SH-SY5Y (cell line): ENCODE measurements around the gene CAB39.

ENCODE experiments used
- GATA2 ChIP-seq: IDR thresholded peaks from 2 replicates; pipeline ENCODE4 v1.6.1; 2011; ENCODE audit warnings: mild to moderate bottlenecking, low read depth, low read length
- GATA3 ChIP-seq: IDR thresholded peaks from 2 replicates; pipeline ENCODE4 v1.6.1; 2011; ENCODE audit warnings: low read depth, mild to moderate bottlenecking, low read length, moderate library complexity

CAB39 gene

DNA sequence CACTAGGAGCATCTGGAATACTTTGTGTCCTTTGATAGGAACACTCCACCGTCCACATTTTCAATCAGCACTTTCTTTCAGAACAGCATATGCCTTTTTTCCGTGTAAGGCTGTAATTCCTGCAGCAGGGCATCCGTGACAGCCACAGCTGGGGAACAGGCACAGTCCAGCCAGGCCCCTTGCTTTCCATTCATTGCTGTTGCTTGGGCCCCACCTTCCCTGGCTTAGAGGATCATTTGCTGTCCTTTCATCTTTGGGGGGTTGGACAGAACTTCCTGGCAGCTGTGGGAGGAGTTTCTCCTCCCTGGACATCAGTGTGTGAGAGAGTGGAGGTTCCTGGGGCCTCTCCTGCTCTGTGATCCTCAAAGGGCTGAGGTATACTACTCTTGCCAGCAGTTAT lies 102.4 kb downstream of the CAB39 start:
- TF ChIP-seq GATA3: no peak
- no peak for TF ChIP-seq GATA2

DNA sequence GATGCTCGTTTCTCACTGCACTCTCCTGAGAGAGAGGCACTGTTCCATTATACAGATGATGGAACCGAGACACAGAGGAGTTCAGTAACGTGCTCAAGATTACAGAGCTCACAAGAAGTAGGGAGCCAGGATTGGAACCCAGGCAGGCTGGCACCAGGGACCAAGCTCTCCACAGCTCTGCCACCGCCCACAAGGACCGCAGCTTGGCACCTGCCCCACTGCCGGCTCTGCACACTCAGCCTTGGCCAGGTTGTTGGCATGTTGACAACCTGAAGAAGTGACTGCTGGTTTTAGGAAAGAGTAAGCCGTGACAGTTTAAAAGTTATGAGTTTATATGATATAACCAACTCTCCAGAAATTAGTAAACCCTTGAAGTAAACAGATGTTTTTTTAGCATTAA lies 104.1 kb downstream of the CAB39 start:
- TF ChIP-seq GATA3 (no peak), GATA2 (no peak)

DNA sequence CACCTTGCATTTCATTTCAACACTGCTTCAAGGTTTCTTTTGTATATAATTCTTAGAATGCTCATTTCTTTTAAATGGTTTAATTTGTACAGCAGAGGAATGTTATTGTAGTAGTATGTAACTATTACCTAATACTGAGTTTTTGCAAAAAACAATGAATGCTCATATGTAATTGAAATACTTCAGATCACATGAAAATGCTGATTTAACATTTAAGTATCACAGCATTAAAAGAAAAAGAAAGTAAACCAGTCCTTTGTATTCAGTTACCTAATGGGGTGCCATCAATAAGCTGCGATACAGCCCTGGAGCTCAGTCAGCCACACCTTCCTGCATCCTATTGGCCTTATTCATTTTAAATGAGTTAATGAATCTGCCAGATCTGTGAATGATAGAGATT lies 106.8 kb downstream of the CAB39 start:
- TF ChIP-seq GATA3 (no peak), GATA2 (no peak)

DNA sequence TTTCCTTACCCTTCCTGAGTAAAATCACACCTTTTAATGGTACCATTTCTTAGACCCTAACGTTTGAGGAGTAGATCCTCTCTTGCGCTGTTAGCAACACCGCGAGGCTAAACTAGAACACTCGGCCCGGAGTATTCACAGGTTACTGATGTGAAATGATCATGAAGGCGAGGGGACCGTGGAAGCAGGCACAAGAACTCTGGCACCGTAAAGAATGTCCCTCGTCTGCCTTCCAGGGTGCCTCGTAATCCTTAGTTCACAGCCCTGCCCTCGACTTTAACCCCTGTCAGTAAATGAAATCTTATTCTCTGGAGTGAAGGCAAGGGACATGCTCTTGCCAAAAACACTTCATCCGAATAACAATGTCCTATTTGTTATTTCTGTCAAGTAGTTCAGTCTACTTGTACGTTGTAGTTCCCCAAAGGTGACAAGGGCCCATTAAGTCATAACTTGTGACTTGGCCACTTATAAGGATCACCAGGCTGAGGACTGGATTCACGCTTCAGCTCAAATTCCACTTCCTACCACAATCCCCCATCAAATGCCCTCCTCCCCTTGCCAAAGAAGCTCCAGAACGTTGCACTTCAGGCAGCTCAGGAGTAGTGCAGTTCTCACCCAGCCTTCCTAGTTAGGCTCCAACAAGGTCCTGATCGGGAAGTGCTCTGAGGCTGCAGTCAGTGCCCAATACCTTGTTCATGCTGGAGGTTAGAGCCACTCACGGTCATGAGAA lies 108.8 kb downstream of the CAB39 start:
- no peak for TF ChIP-seq GATA2
- TF ChIP-seq GATA3: no peak

DNA sequence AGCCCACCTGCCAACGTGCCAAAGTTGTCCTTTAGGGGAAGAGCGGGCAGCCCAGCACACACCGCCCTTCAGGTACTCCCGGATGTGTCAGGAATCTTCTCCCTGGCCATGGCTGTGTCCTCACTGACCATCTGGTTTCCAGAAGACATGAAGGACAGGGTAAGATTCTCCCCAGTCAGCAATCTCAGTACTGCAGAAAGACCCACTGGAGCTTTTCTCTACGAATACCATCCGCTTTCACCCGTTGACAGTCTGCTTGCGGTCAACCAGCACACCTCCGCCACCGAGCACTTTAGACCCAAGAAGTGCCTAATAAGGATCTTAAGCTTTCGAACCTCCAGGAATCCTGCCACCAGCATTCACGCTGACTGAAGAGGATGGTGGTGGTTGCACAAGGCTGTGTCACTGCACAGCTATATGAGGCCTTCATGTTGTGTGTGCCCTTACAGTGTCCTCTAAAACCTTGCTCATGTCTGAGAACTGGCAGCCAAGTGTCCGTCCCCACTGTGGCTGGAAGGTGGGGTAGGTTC lies 109.4 kb downstream of the CAB39 start:
- TF ChIP-seq GATA2 (no peak), GATA3 (no peak)

DNA sequence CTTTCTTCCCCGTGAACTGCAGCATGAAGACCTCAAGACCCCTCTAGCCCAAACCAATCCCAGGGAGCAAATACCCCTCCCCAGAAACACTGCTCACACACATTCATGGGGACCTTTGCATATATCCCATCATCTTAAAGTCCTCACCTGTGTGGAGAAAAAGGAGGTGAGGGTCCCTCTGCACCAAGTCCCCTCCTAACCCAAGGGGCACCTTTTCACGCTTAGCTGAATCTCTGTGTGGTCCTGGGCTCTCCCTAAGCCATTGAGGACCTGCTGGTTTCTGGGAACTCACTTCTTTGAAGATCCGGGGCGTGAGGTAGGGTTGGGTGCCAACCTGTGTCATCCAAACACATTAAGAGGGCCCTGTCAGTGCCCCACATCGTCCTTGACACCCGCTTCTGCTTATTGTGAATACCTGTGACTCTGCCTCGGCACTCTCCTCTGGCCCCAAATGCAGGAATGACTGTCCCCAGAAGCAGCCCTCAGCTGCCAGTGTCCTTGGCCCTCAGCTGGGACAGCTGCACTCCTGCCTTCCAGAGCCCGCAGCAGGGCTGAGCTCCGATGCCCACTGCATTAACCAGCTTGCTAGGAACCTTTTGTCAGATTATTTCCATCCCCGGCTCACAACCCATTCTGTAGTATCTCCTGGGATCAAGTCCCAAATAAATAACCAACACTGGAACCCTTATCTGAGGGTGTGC lies 110.8 kb downstream of the CAB39 start:
- TF ChIP-seq GATA2: no peak
- no peak for TF ChIP-seq GATA3

DNA sequence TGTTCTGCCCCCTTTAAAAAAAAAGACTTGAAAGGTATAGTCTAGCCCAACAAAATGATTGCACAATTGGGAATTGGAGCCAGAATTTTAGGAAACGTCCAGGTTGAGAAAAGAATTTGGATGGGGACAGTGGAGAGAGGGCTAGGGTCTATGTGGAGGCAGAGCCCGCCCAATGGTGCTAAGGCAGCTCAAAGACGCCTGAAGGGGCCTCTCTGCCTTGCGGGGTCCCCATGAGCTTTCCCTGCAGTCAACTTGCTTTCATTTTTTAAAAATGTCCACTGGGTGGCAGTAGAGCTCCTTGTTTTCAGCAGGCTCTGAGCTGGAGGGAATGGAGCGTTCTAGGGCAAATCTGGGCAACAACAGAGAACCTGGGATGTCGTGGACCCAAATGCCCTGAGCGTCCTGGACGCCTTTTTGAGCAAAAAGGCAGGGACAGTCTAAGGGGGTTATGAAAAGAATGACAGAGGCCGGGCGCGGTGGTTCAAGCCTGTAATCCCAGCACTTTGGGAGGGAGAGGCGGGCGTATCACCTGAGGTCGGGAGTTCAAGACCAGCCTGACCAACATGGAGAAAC lies 111.8 kb downstream of the CAB39 start:
- TF ChIP-seq GATA2 (no peak), GATA3 (no peak)

DNA sequence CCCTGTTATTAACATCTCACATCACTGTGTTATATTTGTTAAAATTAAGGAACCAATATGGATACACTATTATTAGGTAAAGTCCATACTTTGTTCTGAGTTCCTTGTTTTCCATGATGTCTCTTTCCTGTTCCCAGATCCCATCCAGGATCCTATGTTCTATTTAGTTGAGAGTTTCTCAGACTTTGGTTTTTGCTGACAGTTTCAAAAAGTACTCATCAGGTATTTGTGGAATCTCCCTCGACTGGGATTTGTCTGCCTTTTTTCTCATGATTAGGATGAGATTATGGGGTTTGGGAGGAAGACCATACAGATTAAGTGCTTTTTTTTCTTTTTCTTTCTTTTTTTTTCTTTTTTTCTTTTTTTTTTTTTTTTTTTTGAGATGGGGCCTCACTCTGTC lies 112.7 kb downstream of the CAB39 start:
- no peak for TF ChIP-seq GATA3
- TF ChIP-seq GATA2: no peak

DNA sequence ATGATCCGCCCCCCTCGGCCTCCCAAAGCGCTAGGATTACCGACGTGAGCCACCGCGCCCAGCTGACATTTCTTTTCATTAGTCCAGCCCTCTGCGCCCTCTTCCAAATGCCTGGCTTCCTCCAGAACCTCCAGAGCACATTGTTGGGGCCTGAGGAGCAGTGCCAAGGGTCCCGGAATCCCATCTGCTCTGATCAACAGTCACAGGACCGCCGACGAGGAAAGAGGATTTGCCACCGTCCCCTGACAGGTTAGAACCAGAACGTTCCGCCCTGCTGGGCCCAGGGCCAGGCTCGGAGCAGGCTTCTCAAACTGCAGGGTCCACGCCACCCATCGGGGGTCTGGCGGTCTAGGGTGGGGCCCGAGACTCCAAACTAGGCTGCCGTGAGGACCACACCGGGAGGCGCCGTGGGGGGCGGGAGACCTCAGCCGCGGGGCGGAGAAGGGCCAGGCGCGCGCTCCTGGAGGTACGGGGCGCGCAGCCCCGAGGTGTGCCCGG lies 115.2 kb downstream of the CAB39 start:
- no peak for TF ChIP-seq GATA3
- no peak for TF ChIP-seq GATA2

DNA sequence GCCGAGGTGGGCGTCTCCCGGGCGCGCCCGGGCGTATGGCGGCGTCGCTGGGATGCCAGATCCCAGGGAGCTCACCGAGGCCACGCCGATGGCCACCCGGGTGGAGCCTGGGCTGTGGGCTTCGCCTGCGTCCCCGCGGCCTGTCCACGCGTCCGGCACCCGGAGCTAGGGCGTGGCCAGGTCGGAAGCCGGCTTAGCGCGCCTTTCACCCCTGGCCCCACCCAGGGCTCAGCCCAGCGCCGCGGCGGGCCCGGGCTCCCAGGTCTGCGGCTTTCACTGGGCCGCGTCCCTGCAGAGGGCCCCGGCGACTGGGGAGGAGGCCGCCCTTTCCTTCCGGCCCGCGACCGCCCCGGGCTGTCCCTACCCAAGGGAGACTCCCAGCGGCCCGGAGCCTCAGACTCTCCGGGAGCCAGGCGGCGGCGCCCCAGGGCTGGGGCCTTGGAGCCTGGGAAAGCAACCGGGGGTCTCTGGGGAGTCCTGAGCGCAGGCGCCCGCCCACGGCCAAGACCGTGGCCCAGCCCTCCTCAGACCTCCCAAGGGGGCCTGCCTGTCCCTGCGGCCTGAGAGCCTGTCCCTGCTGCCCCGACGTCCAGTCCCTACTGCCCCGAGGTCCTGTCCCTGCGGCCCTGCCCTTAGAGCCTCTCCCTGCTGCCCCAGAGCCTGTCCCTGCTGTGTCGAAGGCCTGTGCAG lies 115.8 kb downstream of the CAB39 start:
- TF ChIP-seq GATA3 (no peak), GATA2 (no peak)

DNA sequence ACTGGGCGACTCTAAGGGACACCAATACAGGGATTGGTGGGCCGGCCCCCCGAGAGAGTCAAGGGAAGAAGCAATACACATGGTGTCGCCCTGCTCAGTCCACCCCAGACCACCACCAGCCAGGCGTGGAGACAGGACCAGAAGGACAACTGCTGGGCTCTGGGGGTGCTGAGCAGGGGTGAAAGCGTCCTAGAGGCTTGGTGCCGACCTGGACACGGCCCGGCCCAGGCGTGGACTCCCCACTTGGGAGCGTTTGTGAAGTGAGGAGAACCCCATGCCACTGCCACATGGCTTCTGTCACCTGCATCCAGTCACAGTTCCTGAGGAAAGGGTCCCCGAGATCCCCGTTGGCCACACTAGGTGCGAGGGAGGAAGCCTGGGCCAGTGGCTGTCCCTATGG lies 116.7 kb downstream of the CAB39 start:
- no peak for TF ChIP-seq GATA2
- TF ChIP-seq GATA3: no peak

DNA sequence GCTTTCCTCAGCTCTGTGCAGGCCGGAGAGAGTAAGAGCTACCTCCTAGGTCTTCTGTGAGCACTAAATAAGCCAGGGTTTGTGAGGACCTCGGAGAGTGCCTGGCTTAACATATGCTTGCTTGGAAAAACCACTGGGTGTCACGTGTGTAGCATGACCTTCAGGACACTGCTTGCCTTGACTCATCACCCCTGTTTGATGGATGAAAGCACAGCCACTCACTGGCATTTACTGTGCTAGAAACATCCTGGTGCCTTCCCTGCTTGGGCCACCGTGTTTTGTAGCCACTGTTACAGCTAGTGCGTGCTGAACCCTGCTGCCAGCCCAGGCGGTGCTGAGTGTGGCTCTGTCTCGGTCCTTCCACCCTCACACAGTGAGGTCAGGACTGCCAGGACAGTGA lies 117.3 kb downstream of the CAB39 start:
- TF ChIP-seq GATA2: no peak

DNA sequence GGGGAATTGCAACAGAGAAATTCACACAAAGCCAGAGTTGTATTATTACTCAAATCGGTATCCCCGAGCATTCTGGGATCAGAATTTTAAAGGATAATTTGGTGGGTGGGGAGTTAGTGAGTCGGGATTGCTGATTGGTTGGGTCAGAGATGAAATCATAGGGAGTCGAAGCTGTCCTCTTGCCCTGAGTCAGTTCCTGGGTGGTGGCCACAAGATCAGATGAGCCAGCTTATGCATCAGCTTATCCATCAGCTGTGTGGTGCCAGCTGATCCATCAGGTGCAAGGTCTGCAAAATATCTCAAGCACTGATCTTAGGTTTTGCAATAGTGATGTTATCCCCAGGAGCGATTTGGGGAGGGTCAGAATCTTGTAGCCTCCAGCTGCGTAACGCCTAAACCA lies 117.8 kb downstream of the CAB39 start:
- TF ChIP-seq GATA2: no peak
- no peak for TF ChIP-seq GATA3

DNA sequence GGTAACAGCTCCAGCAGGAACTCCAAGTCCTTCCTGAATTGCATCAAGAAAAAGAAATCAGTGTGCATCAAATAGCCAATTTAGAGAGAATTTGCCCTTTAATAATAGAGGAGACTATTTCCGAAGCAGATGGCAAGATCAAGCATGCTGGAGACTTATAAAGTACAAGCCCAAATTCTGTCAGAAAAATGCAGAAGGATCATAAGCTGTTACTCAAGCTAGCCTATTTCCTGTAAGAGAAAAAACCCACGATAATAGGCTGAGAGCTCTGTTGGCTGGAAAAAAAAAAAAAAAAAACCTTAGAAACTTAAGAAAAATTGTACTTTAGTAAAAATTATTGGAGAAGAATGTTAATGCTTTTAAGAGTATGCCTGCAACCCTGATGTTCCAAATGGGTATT lies 127.7 kb downstream of the CAB39 start:
- no peak for TF ChIP-seq GATA2
- no peak for TF ChIP-seq GATA3
